ENCODE measurements around the gene KCNAB3.

The KCNAB3 gene

DNA sequence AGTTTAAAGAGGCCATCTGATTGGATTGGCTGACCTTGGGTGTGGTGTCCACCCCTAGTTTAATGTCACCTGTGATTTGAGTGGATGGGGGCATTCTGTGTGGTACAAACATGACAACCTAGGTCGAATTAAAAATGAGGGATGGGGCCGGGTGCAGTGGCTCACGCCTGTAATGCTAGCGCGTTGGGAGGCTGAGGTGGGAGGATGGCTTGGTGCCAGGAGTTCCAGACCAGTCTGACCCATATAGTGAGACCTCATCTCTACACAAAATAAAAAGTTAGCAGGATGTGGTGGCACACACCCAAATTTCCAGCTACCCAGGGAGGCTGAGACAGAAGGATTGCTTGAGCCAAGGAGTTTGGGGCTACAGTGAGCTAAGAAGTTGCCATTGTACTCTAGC lies 16.8 kb upstream of the KCNAB3 start:
- no peak for DNase-seq
- Histone ChIP-seq H3K27me3 (ENCODE audit: insufficient read depth, low read depth, severe bottlenecking) (no peaks in the 10 kb centered on the region), H3K36me3 (peaks cover 78% of the 10 kb centered on the region), H3K27ac (no peak overlapping the region), H3K9me3 (ENCODE audit: severe bottlenecking) (no peaks in the 10 kb centered on the region), H3K4me3 (ENCODE audit: low read depth, low read length) (no peak overlapping the region)
- TF ChIP-seq, protein P1, sequence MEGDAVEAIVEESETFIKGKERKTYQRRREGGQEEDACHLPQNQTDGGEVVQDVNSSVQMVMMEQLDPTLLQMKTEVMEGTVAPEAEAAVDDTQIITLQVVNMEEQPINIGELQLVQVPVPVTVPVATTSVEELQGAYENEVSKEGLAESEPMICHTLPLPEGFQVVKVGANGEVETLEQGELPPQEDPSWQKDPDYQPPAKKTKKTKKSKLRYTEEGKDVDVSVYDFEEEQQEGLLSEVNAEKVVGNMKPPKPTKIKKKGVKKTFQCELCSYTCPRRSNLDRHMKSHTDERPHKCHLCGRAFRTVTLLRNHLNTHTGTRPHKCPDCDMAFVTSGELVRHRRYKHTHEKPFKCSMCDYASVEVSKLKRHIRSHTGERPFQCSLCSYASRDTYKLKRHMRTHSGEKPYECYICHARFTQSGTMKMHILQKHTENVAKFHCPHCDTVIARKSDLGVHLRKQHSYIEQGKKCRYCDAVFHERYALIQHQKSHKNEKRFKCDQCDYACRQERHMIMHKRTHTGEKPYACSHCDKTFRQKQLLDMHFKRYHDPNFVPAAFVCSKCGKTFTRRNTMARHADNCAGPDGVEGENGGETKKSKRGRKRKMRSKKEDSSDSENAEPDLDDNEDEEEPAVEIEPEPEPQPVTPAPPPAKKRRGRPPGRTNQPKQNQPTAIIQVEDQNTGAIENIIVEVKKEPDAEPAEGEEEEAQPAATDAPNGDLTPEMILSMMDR (IDR thresholded peaks at IDR 0.05; ENCODE audit: low read depth, low read length), result no peak

DNA sequence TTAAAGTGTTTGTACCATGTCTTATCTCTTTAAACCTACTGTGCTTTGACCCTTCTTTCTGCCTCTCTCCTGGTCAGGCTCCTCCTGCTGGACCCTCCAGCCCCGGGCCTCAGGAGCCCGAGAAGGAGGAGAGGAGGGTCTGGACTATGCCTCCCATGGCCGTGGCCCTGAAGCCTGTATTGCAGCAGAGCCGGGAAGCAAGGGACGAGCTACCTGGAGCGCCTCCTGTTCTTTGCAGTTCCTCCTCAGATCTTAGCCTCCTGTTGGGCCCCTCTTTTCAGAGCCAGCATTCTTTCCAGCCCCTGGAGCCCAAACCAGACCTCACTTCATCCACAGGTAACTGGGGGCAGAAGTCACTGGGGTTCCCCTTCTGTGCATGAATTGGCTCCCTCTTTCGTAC lies 16.0 kb upstream of the KCNAB3 start:
- H3K27ac ChIP-seq, result no peak overlapping the region
- no peak overlapping the region for H3K4me3 ChIP-seq (ENCODE audit: low read depth, low read length)
- TF ChIP-seq, protein P1 (IDR thresholded peaks at IDR 0.05; ENCODE audit: low read depth, low read length), result no peak
- H3K9me3 ChIP-seq (ENCODE audit: severe bottlenecking), result no peaks in the 10 kb centered on the region
- peaks cover 86% of the 10 kb centered on the region for H3K36me3 ChIP-seq
- DNase-seq, result no peak
- H3K27me3 ChIP-seq (ENCODE audit: insufficient read depth, low read depth, severe bottlenecking), result no peaks in the 10 kb centered on the region

DNA sequence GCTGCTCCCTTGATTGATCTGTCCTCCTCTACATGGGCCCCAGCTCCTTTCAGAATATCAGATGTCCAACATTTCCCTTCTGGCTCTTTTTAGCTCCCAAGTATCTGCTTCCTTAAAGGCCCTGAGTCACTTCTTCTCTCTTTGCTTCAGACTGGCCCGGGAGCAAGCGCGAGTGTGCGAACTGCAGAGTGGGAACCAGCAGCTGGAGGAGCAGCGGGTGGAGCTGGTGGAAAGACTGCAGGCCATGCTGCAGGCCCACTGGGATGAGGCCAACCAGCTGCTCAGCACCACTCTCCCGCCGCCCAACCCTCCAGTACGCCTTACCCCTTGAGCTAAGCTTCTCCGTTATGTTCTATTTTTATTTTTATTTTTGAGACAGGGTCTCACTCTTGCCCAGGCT lies 14.7 kb upstream of the KCNAB3 start:
- H3K27me3 ChIP-seq (ENCODE audit: insufficient read depth, low read depth, severe bottlenecking), result no peaks in the 10 kb centered on the region
- no peak overlapping the region for H3K27ac ChIP-seq
- TF ChIP-seq, protein P1 (IDR thresholded peaks at IDR 0.05; ENCODE audit: low read depth, low read length), result no peak
- no peak for DNase-seq
- H3K9me3 ChIP-seq (ENCODE audit: severe bottlenecking), result no peaks in the 10 kb centered on the region
- peaks cover 91% of the 10 kb centered on the region for H3K36me3 ChIP-seq
- H3K4me3 ChIP-seq (ENCODE audit: low read depth, low read length), result no peak overlapping the region

DNA sequence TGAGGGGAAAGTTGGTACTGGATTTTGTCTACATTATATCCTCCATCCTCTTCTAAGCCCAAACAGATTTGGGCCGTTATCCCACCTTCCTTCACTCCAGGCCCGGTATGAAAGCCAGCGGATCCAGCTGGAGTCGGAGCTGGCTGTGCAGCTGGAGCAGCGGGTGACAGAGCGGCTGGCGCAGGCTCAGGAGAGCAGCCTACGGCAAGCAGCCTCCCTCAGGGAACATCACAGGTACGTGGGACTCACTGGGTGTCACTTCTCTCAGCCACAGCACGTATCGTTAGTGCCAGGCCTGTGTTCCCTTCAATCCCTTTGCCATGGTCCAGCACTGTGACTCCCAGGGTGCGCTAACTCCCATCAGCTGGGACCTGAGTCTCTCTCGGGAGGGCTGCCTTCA lies 13.6 kb upstream of the KCNAB3 start:
- Histone ChIP-seq H3K27ac (no peak overlapping the region), H3K27me3 (ENCODE audit: insufficient read depth, low read depth, severe bottlenecking) (no peaks in the 10 kb centered on the region), H3K9me3 (ENCODE audit: severe bottlenecking) (no peaks in the 10 kb centered on the region), H3K4me3 (ENCODE audit: low read depth, low read length) (no peak overlapping the region), H3K36me3 (peaks cover 91% of the 10 kb centered on the region)
- TF ChIP-seq, protein P1 (IDR thresholded peaks at IDR 0.05; ENCODE audit: low read depth, low read length), result no peak
- DNase-seq, result no peak

DNA sequence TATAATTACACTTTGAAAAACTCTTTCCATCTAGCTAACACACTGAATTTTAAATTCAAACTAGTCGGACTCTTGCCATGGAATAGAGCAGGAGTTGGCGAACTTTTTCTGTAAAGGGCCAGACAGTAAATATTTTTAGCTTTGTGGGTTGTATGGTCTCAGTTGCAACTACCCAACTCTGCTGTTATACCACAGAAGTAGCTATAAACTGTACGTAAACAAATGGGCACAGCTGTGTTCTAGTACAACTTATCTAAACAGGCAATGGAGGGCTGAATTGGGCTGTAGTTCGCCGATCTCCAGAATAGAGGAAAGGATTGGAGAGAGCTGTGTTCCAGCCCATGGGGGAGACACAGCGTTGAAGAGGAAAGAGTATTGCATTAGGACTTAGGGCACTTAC lies 11.1 kb upstream of the KCNAB3 start:
- no peak overlapping the region for H3K4me3 ChIP-seq (ENCODE audit: low read depth, low read length)
- H3K27me3 ChIP-seq (ENCODE audit: insufficient read depth, low read depth, severe bottlenecking), result no peaks in the 10 kb centered on the region
- H3K36me3 ChIP-seq, result peaks cover 89% of the 10 kb centered on the region
- TF ChIP-seq, protein P1 (IDR thresholded peaks at IDR 0.05; ENCODE audit: low read depth, low read length), result no peak
- no peak overlapping the region for H3K27ac ChIP-seq
- H3K9me3 ChIP-seq (ENCODE audit: severe bottlenecking), result no peaks in the 10 kb centered on the region
- no peak for DNase-seq

GRCh38 chr17:7940034-7940433 lies 10.4 kb upstream of the KCNAB3 start:
- TF ChIP-seq, protein P1 (IDR thresholded peaks at IDR 0.05; ENCODE audit: low read depth, low read length), result no peak
- no peak for DNase-seq
- Histone ChIP-seq H3K27ac (no peak overlapping the region), H3K36me3 (peaks cover 88% of the 10 kb centered on the region), H3K9me3 (ENCODE audit: severe bottlenecking) (no peaks in the 10 kb centered on the region), H3K27me3 (ENCODE audit: insufficient read depth, low read depth, severe bottlenecking) (no peaks in the 10 kb centered on the region), H3K4me3 (ENCODE audit: low read depth, low read length) (no peak overlapping the region)
